Right lobe of liver (tissue), 6 donors: Measurements from ENCODE around the gene FASTK. TPM values are rescaled to one million over a fixed set of nuclear protein-coding genes. Genes with fewer than 3 reads are reported as not detected.
A peak's percentile ranks its signal among the peaks of the same experiment; 100 is the strongest.

Source experiments
- ATAC-seq, 4 donors: fragments of 200-7000 bp; cut with Tn5 transposase; one replicate each; pipeline ENCODE4 v1.9.1; 2020; ENCODE audit warnings: mild to moderate bottlenecking in 4 of 4, moderate library complexity in 4 of 4
- DNase-seq, 3 donors: peaks; one replicate each; pipeline ENCODE4 v3.0.0-alpha.2; 2020
- H3K27ac ChIP-seq, 3 donors: fragments of 200-600 bp; one replicate each; pipeline ENCODE4 v1.8.0; 2022
- H3K27me3 ChIP-seq, 2 donors: fragments of 200-600 bp; one replicate each; pipeline ENCODE4 v1.8.0; 2022
- H3K36me3 ChIP-seq, 4 donors: fragments of 200-600 bp; sonication (generic) in 1 of 4; one replicate each; pipeline versions ENCODE4 v1.5.1 to v1.8.0; 2017 to 2022; ENCODE audit warnings: control low read depth in 1 of 4
- H3K4me1 ChIP-seq, 4 donors: fragments of 200-600 bp; sonication (generic) in 1 of 4; one replicate each; pipeline versions ENCODE4 v1.5.1 to v1.8.0; 2017 to 2022; ENCODE audit warnings: control low read depth in 1 of 4
- H3K4me3 ChIP-seq, 3 donors: fragments of 200-600 bp; one replicate each; pipeline ENCODE4 v1.8.0; 2022
- H3K9me3 ChIP-seq, 4 donors: fragments of 200-600 bp; sonication (generic) in 1 of 4; one replicate each; pipeline versions ENCODE4 v1.5.1 to v1.8.0; 2017 to 2022; ENCODE audit warnings: control low read depth in 1 of 4
- POLR2A ChIP-seq: fragments of 450-650 bp; IDR thresholded peaks from one replicate; pipeline ENCODE4 v1.6.1; 2017; ENCODE audit warnings: antibody characterized with exemption, mild to moderate bottlenecking
- WGBS: methylation state at CpG from one replicate; pipeline ENCODE4 v1.1.6; 2018; ENCODE audit warnings: low coverage, low lambda C conversion rate; ENCODE audit not compliant: insufficient coverage; ENCODE audit errors: missing lambda C conversion rate; 5-methylcytosine and 5-hydroxymethylcytosine counted together
- intact Hi-C, 2 donors: fragments of 100-400 bp; cut with DNase I; formaldehyde crosslinking; loops; one replicate each; pipeline versions ENCODE4 v1.11.2 to v1.14.1; 2022
- total RNA-seq, 6 experiments: library from RNA; depleted of rRNA in 2 of 6; stranded (reverse); fragments of >200 nt in 2 of 6; fragmentation: NEBNext Ultra II Directional in 3 of 6; extraction: Animal tissue kit (Norgen Biotek cat#: 25700) in 3 of 6; gene quantifications; one replicate each; pipeline versions ENCODE4 v1.1.0 to v1.2.4, GENCODE V29; 2016 to 2023
- TF ChIP-seq, protein P1 (sequence below), 4 donors: fragments of 200-600 bp in 3 of 4; fragments of 450-650 bp in 1 of 4; IDR thresholded peaks; one replicate each; pipeline versions ENCODE4 v1.5.1 to v1.8.0; 2016 to 2022; ENCODE audit warnings: antibody characterized with exemption in 4 of 4, mild to moderate bottlenecking in 2 of 4
- donor health status: DM: no; HTN: yes; CAD: no.
- donor health status: DM: no; HTN: no; CAD: no.
- donor health status: DM: no; HTN: no; CAD: no.
- donor health status: DM: no; HTN: yes; CAD: no.
- donor health status: DM: no; HTN: yes; CAD: no.

FASTK gene
- total RNA-seq, 6 experiments from 2014 or later, result 33.4 to 48.8 (median 43.9) TPM

DNA sequence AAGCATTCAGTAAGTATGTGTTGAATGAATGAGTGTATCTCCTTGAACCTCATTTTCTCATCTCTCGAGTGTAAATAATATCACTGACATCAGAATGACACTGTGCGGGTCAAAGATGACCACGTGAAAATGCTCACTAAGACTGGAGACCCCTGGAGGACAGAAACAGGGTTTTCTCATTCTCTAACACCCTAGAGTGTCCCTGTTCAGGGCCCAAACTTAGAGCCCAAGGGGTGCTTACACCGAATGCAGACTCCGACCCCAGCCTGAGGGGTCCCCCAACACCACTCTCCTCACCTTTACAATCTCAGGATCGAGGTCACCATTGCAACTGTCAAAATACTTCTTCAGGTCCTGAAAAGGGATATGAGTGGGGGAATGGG is 24.3 kb downstream of the FASTK start:
- Histone ChIP-seq H3K27me3 (no peaks in the 10 kb centered on the region), H3K36me3 (no peaks in the 10 kb centered on the region), H3K4me1 (peaks cover 0 to 25% (median 8%) of the 10 kb centered on the region in 4 donors), H3K9me3 (no peaks in the 10 kb centered on the region), H3K4me3 (no peak overlapping the region), H3K27ac (no peak overlapping the region)
- TF ChIP-seq POLR2A, result no peak
- DNase-seq, result no peak
- intact Hi-C loops, result no loop called here
- no peak for ATAC-seq
- WGBS, result 89% methylated on average over 4 of the region's 6 CpGs

DNA sequence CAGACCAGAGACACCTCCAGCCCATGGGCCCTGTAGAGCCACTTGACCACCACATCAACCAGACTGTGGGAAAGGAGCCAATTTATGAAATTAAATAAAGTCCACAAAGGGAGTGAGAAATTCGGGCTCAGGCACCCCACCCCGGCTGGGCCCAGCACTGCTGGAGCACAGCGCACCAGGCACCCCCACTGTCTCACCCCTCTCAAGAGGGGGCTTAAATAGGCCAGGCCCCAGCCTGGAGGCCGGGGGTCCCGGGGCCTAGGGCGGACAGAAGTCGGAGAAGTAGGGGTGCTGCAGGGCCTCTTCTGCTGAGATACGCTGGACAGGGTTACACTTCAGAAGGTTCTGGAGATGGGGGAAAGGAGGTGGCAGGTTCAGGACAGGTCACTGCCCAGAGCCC is 26.9 kb downstream of the FASTK start:
- Histone ChIP-seq H3K27me3 (no peaks in the 10 kb centered on the region), H3K9me3 (no peaks in the 10 kb centered on the region), H3K27ac (no peak overlapping the region), H3K4me1 (peaks cover 0 to 14% (median 2%) of the 10 kb centered on the region in 4 donors), H3K4me3 (no peak overlapping the region), H3K36me3 (no peaks in the 10 kb centered on the region)
- no peak for TF ChIP-seq POLR2A
- TF ChIP-seq, protein P1, sequence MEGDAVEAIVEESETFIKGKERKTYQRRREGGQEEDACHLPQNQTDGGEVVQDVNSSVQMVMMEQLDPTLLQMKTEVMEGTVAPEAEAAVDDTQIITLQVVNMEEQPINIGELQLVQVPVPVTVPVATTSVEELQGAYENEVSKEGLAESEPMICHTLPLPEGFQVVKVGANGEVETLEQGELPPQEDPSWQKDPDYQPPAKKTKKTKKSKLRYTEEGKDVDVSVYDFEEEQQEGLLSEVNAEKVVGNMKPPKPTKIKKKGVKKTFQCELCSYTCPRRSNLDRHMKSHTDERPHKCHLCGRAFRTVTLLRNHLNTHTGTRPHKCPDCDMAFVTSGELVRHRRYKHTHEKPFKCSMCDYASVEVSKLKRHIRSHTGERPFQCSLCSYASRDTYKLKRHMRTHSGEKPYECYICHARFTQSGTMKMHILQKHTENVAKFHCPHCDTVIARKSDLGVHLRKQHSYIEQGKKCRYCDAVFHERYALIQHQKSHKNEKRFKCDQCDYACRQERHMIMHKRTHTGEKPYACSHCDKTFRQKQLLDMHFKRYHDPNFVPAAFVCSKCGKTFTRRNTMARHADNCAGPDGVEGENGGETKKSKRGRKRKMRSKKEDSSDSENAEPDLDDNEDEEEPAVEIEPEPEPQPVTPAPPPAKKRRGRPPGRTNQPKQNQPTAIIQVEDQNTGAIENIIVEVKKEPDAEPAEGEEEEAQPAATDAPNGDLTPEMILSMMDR (IDR thresholded peaks at IDR 0.05), result no peak
- no CpG with 5 or more reads among the region's 8 CpGs for WGBS
- DNase-seq (no peak), ATAC-seq (no peak)
- intact Hi-C loops, result no loop called here

DNA sequence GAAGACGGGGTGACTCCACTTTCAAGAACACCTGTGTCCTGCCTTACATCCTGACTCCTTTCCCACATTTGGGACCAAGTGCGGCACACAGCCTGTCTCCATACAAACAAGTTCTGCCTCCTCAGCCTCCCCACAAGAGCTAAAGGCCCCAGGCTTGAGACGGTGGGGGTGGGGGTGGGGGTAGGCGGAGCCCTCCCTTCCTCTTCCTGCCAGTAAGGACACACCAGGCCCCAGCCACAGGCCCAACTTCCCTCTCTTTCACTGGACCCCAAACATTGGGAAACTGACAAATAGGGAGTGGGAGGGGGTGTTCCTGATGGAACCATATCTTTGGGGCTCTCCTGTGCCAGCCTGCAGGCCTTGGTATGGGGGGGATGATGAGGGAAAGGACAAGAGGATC is 27.5 kb downstream of the FASTK start:
- ATAC-seq (no peak), DNase-seq (no peak)
- Histone ChIP-seq H3K4me3 (no peak overlapping the region), H3K27me3 (no peaks in the 10 kb centered on the region), H3K27ac (no peak overlapping the region), H3K36me3 (no peaks in the 10 kb centered on the region), H3K9me3 (no peaks in the 10 kb centered on the region), H3K4me1 (peaks cover 0 to 11% (median 0%) of the 10 kb centered on the region in 4 donors)
- TF ChIP-seq POLR2A, result no peak
- TF ChIP-seq, protein P1 (IDR thresholded peaks at IDR 0.05), result no peak
- WGBS, result 60% methylated on average over 1 of the region's 4 CpGs
- intact Hi-C loops, result no loop called here

DNA sequence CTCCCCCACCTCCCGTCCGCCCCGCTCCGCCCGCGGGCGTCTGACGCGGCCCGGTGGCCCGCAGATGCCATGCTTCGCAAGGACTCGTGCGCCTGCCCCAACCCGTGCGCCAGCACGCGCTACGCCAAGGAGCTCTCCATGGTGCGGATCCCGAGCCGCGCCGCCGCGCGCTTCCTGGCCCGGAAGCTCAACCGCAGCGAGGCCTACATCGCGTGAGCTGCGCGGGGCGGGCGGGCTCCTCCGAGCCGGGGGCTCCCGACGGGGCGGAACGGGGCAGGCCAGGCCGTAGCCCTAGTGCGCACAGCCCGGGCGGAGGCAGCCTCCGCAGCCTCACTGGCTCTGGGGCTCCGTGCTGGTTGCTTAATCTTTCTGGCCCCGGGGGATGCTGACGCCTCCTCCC is 29.5 kb downstream of the FASTK start:
- Histone ChIP-seq H3K4me1 (no peaks in the 10 kb centered on the region), H3K36me3 (no peaks in the 10 kb centered on the region), H3K27ac (no peak overlapping the region), H3K27me3 (no peaks in the 10 kb centered on the region), H3K9me3 (no peaks in the 10 kb centered on the region), H3K4me3 (no peak overlapping the region)
- TF ChIP-seq, protein P1 (IDR thresholded peaks at IDR 0.05), result no peak
- no peak for TF ChIP-seq POLR2A
- WGBS, result 7% methylated on average over 7 of the region's 50 CpGs
- DNase-seq, result peak in 1 of 3 donors; percentile 61
- peak; percentile 45 to 79 (median 56) for ATAC-seq
- intact Hi-C loops, result no loop called here

DNA sequence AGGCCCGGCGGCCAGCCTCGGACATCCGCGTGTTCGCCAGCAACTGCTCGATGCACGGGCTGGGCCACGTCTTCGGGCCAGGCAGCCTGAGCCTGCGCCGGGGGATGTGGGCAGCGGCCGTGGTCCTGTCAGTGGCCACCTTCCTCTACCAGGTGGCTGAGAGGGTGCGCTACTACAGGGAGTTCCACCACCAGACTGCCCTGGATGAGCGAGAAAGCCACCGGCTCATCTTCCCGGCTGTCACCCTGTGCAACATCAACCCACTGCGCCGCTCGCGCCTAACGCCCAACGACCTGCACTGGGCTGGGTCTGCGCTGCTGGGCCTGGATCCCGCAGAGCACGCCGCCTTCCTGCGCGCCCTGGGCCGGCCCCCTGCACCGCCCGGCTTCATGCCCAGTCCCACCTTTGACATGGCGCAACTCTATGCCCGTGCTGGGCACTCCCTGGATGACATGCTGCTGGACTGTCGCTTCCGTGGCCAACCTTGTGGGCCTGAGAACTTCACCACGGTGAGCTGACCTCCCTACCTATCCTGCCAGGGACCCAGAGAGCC is 31.6 kb downstream of the FASTK start:
- Histone ChIP-seq H3K27me3 (no peaks in the 10 kb centered on the region), H3K4me1 (no peaks in the 10 kb centered on the region), H3K4me3 (no peak overlapping the region), H3K36me3 (no peaks in the 10 kb centered on the region), H3K27ac (no peak overlapping the region), H3K9me3 (no peaks in the 10 kb centered on the region)
- WGBS, result 92% methylated on average over 26 of the region's 38 CpGs
- intact Hi-C loops, result no loop called here
- no peak for ATAC-seq
- DNase-seq, result no peak
- TF ChIP-seq, protein P1 (IDR thresholded peaks at IDR 0.05), result no peak
- no peak for TF ChIP-seq POLR2A
